HG02938 (cell line): ENCODE data around the gene ANO4.

Experiments used
- ATAC-seq: cut with Tn5 transposase; IDR thresholded peaks from one replicate; pipeline ENCODE4 v1.9.1; 2021; ENCODE audit warnings: mild to moderate bottlenecking, moderate library complexity; ENCODE audit not compliant: unreplicated experiment

The ANO4 gene

DNA sequence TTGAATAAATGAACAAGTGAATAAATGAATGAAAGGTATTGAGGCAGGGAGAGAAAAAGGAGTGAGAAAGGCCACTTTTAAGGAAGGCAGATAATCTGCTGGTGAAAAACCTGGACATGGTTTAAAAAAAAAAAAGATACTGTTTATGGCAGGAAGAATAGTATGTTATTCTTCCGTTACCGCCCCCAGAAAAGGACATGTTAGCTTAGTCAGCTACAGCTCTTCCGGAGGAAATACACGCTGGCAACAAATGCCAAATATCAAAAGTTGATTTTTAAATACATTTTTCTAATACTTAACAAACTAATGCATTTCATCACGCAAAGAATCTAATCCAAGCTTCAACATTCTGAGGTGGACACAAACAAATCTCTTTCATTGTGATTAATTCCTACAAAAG, 372.3 kb downstream of the ANO4 start:
- no peak for ATAC-seq

DNA sequence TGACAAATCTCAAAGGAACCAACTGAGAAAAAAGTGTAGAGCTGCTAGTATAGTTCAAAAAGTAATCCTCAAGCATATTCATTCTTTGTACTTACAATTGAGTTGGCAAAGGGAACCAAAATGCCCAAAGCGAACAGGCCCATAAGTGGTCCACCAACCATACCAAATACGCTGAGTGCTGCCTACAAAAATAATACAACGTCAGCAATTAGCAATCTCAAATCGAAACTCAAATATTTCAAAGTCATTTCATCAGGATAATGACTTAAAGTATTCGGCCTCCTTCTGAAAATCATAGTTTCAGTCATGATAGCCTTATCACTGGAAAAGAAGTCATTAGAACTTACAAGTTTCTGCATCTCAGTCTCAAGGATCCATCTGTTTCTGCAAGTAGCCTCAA, 373.4 kb downstream of the ANO4 start:
- ATAC-seq: no peak

DNA sequence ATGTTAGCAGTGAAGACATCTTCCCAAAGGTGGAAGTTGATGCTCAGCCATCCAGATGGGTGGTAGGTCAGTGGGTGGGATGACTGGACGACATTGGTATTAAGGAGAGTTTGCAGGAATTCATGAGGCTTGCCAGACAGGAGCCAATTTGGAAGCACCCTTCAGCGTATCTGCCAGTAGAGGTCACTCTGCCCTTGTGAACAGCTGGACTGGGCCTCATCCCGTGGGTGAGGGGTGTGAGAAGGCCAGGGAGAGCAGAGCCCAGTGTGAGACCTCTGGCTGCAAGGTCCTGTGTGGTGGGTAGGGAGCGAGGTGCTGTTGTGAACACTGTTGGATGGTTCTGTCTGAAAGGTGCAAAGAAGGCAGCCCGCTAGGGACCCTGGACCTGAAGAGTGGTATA, 377.7 kb downstream of the ANO4 start:
- no peak for ATAC-seq

DNA sequence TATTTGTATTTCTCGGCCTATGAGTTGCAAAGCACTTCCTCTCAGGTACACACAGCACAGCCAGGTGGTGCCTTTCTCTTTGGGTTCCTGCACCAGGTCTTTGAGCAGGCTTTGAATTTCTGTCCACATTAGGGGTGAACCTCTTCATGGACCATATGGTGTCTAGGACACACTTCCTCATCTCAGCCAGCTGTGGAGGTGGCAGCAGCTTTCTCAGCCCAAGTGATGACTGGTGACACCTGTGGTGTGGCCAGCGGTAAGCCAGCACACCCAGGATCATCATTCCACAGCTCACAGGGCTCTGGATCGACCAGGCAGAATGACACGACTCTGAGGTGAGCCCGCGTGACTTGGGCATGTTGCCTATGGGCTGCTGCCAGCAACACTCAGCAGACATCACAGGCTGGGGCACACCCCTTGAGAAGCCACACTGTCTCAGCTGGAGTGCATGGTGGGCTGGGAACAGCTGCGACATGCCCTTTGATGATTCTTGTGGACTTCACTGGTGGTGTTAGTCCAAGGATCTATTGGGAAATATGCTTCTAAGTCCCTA, 378.7 kb downstream of the ANO4 start:
- no peak for ATAC-seq

DNA sequence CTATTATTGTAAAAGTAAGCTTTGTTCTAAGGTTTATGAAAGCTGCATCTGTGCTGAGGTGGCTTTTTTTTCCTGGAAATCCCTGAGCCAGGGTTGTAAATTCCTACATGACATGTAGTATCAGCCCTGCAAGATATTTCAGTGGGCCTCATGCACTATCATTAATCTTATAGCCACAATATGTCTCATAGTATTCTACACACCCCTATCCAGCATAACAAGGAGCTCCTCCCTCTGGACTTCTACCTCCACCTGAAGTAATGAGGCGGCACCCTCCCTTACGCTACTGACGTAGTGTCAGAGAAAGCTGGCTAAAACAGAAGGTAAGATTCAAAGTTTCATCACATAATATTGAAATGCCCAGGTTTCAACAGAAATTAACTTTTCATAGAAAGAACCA, 380.0 kb downstream of the ANO4 start:
- ATAC-seq: no peak
